HEK293 (cell line): ENCODE data around the gene PDCD1LG2.

ENCODE experiments used
- CTCF ChIP-seq: fragments of 450-650 bp; formaldehyde crosslinking; IDR thresholded peaks from 2 replicates; pipeline ENCODE4 v1.5.1; 2016; ENCODE audit warnings: missing biosample characterization, missing genetic modification characterization
- HOXC10 ChIP-seq: sonication (generic); formaldehyde crosslinking; IDR thresholded peaks from 2 replicates; pipeline ENCODE4 v1.8.1; 2023; ENCODE audit warnings: mild to moderate bottlenecking, missing genetic modification reagents
- KLF1 ChIP-seq: fragments of 450-650 bp; formaldehyde crosslinking; IDR thresholded peaks from 2 replicates; pipeline ENCODE4 v1.5.1; 2016; ENCODE audit warnings: missing biosample characterization, missing genetic modification characterization
- PRDM6 ChIP-seq: fragments of 450-650 bp; formaldehyde crosslinking; IDR thresholded peaks from 2 replicates; pipeline ENCODE4 v1.5.1; 2017; ENCODE audit warnings: missing biosample characterization, missing genetic modification characterization
- RBAK ChIP-seq: fragments of 450-650 bp; formaldehyde crosslinking; IDR thresholded peaks from 2 replicates; pipeline ENCODE4 v1.5.1; 2016; ENCODE audit warnings: missing biosample characterization, missing genetic modification characterization
- REST ChIP-seq: fragments of 450-650 bp; formaldehyde crosslinking; IDR thresholded peaks from 2 replicates; pipeline ENCODE4 v1.5.1; 2016; ENCODE audit warnings: missing biosample characterization, missing genetic modification characterization
- ZFP37 ChIP-seq: fragments of 450-650 bp; formaldehyde crosslinking; IDR thresholded peaks from 2 replicates; pipeline ENCODE4 v1.5.1; 2016; ENCODE audit warnings: missing biosample characterization, missing genetic modification characterization
- ZNF175 ChIP-seq: fragments of 450-650 bp; formaldehyde crosslinking; IDR thresholded peaks from 2 replicates; pipeline ENCODE4 v1.5.1; 2016; ENCODE audit warnings: missing biosample characterization, missing genetic modification characterization

GRCh38 chr9:5524090-5524489, 13.8 kb downstream of the PDCD1LG2 start:
- TF ChIP-seq REST (no peak), HOXC10 (no peak), ZFP37 (tag by site-specific recombination) (no peak), CTCF (tag by site-specific recombination) (no peak), ZNF175 (tag by site-specific recombination) (no peak), RBAK (tag by site-specific recombination) (no peak), PRDM6 (tag by site-specific recombination) (no peak), KLF1 (tag by site-specific recombination) (no peak)
